H1 (cell line): ENCODE data around the gene CNIH3. TPM values are rescaled to one million over a fixed set of nuclear protein-coding genes. Genes with fewer than 3 reads are reported as not detected.

Experiments
- CTCF ChIA-PET: fragments of 300-600 bp; sonication (Branson Sonifier 250); formaldehyde crosslinking; loops from one replicate; lab custom pipeline; 2021; ENCODE audit not compliant: partially characterized antibody; lab: Charles Lee
- POLR2A ChIA-PET: fragments of 300-600 bp; sonication (Branson Sonifier 250); formaldehyde crosslinking; loops from one replicate; lab custom pipeline; 2021; ENCODE audit warnings: inconsistent platforms; ENCODE audit not compliant: partially characterized antibody; lab: Charles Lee
- DNase-seq, 2 experiments: peaks; one replicate each; pipeline versions ENCODE4 v3.0.0 to v3.0.0-alpha.2; 2010 to 2022; ENCODE audit warnings: low spot score in 2 of 2, low read depth in 1 of 2, mixed read lengths in 1 of 2
- FAIRE-seq: peaks from 2 replicates; lab custom pipeline; 2011; peaks lifted over from hg19 to GRCh38; lab: Jason Lieb, UNC
- H2AFZ ChIP-seq: 2 replicates; pipeline ENCODE4 v1.8.1; 2012; ENCODE audit warnings: low read length, inconsistent platforms
- H2AK5ac ChIP-seq: 2 replicates; pipeline ENCODE4 v1.6.1; 2013; ENCODE audit warnings: low read depth, low read length
- H2BK120ac ChIP-seq: replicated peaks from 2 replicates; pipeline ENCODE3; 2013; ENCODE audit warnings: low read depth, low read length, inconsistent platforms
- H2BK12ac ChIP-seq: 2 replicates; pipeline ENCODE4 v1.6.1; 2013; ENCODE audit warnings: low read depth, low read length
- H2BK15ac ChIP-seq: 2 replicates; pipeline ENCODE4 v1.6.1; 2013; ENCODE audit warnings: low read length
- H2BK20ac ChIP-seq: 2 replicates; pipeline ENCODE4 v1.6.1; 2013; ENCODE audit warnings: low read length
- H2BK5ac ChIP-seq: 2 replicates; pipeline ENCODE4 v1.6.1; 2013; ENCODE audit warnings: low read depth, low read length
- H3K14ac ChIP-seq: 2 replicates; pipeline ENCODE4 v1.6.1; 2013; ENCODE audit warnings: inconsistent platforms; ENCODE audit not compliant: insufficient read length
- H3K18ac ChIP-seq: 2 replicates; pipeline ENCODE4 v1.6.1; 2013; ENCODE audit warnings: low read length; ENCODE audit errors: extremely low read depth
- H3K23ac ChIP-seq: 2 replicates; pipeline ENCODE4 v1.6.1; 2013; ENCODE audit warnings: inconsistent platforms; ENCODE audit not compliant: insufficient read length
- H3K23me2 ChIP-seq: 2 replicates; pipeline ENCODE4 v1.6.1; 2013; ENCODE audit warnings: low read depth, low read length
- H3K27ac ChIP-seq: 2 replicates; pipeline ENCODE4 v1.6.1; 2011; ENCODE audit warnings: low read depth, low read length, inconsistent platforms
- H3K27me3 ChIP-seq, 4 experiments: replicated peaks in 1 of 4; 1 replicate in 1 of 4; 2 replicates in 3 of 4; pipeline versions ENCODE4 v1.6.1 to v1.8.1; 2011 to 2013; ENCODE audit warnings: low read length in 3 of 4, mild to moderate bottlenecking in 3 of 4, inconsistent platforms in 2 of 4, mixed read lengths in 2 of 4, moderate library complexity in 1 of 4; ENCODE audit not compliant: control insufficient read depth in 3 of 4, insufficient read depth in 3 of 4; ENCODE audit errors: extremely low read depth in 1 of 4
- H3K36me3 ChIP-seq, 4 experiments: 2 replicates each; pipeline versions ENCODE4 v1.6.1 to v1.8.1; 2011 to 2013; ENCODE audit warnings: mild to moderate bottlenecking in 4 of 4, low read length in 3 of 4, moderate library complexity in 2 of 4, control low read depth in 1 of 4, inconsistent platforms in 1 of 4; ENCODE audit not compliant: insufficient read depth in 4 of 4, control insufficient read depth in 2 of 4
- H3K4ac ChIP-seq: replicated peaks from 2 replicates; pipeline ENCODE3; 2013; ENCODE audit warnings: low read length, low read depth, mixed read lengths, inconsistent platforms; ENCODE audit not compliant: insufficient read length
- H3K4me1 ChIP-seq, 4 experiments: replicated peaks in 1 of 4; 1 replicate in 1 of 4; 2 replicates in 3 of 4; pipeline versions ENCODE4 v1.6.1 to v1.8.1; 2011 to 2013; ENCODE audit warnings: low read length in 3 of 4, inconsistent platforms in 2 of 4, mixed read lengths in 1 of 4; ENCODE audit not compliant: insufficient read depth in 4 of 4, control insufficient read depth in 3 of 4
- H3K4me2 ChIP-seq, 2 experiments: 2 replicates each; pipeline versions ENCODE4 v1.6.1 to v1.8.1; 2011 to 2013; ENCODE audit warnings: low read depth in 2 of 2, low read length in 2 of 2, control low read depth in 1 of 2, inconsistent platforms in 1 of 2, mild to moderate bottlenecking in 1 of 2; ENCODE audit not compliant: insufficient read depth in 1 of 2
- H3K4me3 ChIP-seq, 4 experiments: fragments of 200-600, 300-600 bp in 1 of 4; sonication (generic), shearing (Covaris generic), sonication (Bioruptor Twin) in 1 of 4; 2 replicates each; pipeline versions ENCODE4 v1.5.1 to v1.8.1; 2011 to 2016; ENCODE audit warnings: low read length in 4 of 4, low read depth in 3 of 4, control low read depth in 2 of 4, inconsistent platforms in 2 of 4, mild to moderate bottlenecking in 2 of 4, mixed read lengths in 1 of 4, moderate library complexity in 1 of 4; ENCODE audit not compliant: insufficient read depth in 2 of 4; ENCODE audit errors: extremely low read depth in 1 of 4
- H3K56ac ChIP-seq: replicated peaks from 2 replicates; pipeline ENCODE3; 2013; ENCODE audit warnings: low read depth, mild to moderate bottlenecking, mixed read lengths, low read length, inconsistent platforms; ENCODE audit not compliant: insufficient read length
- H3K79me1 ChIP-seq: 2 replicates; pipeline ENCODE4 v1.6.1; 2013; ENCODE audit warnings: low read depth, low read length, control low read depth
- H3K79me2 ChIP-seq, 2 experiments: 2 replicates each; pipeline versions ENCODE4 v1.6.1 to v1.8.1; 2012 to 2013; ENCODE audit warnings: low read length in 2 of 2, mild to moderate bottlenecking in 2 of 2, inconsistent platforms in 1 of 2; ENCODE audit not compliant: insufficient read depth in 2 of 2, control insufficient read depth in 1 of 2
- H3K9ac ChIP-seq, 4 experiments: replicated peaks in 1 of 4; 1 replicate in 1 of 4; 2 replicates in 3 of 4; pipeline versions ENCODE4 v1.6.1 to v1.8.1; 2011 to 2013; ENCODE audit warnings: low read depth in 3 of 4, low read length in 3 of 4, control low read depth in 2 of 4, mild to moderate bottlenecking in 2 of 4, moderate library complexity in 2 of 4, inconsistent platforms in 1 of 4; ENCODE audit errors: extremely low read depth in 1 of 4
- H3K9me3 ChIP-seq, 2 experiments: 2 replicates each; pipeline versions ENCODE4 v1.6.1 to v1.8.1; 2012 to 2013; ENCODE audit warnings: mild to moderate bottlenecking in 2 of 2, moderate library complexity in 2 of 2, control low read depth in 1 of 2, inconsistent platforms in 1 of 2, low read depth in 1 of 2, low read length in 1 of 2, mixed read lengths in 1 of 2; ENCODE audit not compliant: insufficient read depth in 2 of 2
- H4K20me1 ChIP-seq, 2 experiments: replicated peaks in 1 of 2; 2 replicates each; pipeline versions ENCODE3 to v1.8.1; 2011 to 2013; ENCODE audit warnings: inconsistent platforms in 2 of 2, low read length in 2 of 2, mild to moderate bottlenecking in 1 of 2; ENCODE audit not compliant: insufficient read depth in 2 of 2, control insufficient read depth in 1 of 2
- H4K5ac ChIP-seq: 2 replicates; pipeline ENCODE4 v1.6.1; 2013; ENCODE audit warnings: low read length, low read depth, mixed read lengths, inconsistent platforms; ENCODE audit not compliant: insufficient read length
- H4K8ac ChIP-seq: 2 replicates; pipeline ENCODE4 v1.8.0; 2013; ENCODE audit warnings: mild to moderate bottlenecking, moderate library complexity, low read length, inconsistent platforms; ENCODE audit not compliant: insufficient read depth; ENCODE audit errors: extremely low read depth
- H4K91ac ChIP-seq: replicated peaks from 2 replicates; pipeline ENCODE3; 2013; ENCODE audit warnings: low read length, mixed read lengths, inconsistent platforms; ENCODE audit not compliant: insufficient read length
- JUN ChIP-seq: IDR thresholded peaks from 2 replicates; pipeline ENCODE4 v1.6.1; 2011; ENCODE audit warnings: low read depth, mild to moderate bottlenecking, improper control_type of control experiment, low read length
- TCF12 ChIP-seq: IDR thresholded peaks from 2 replicates; pipeline ENCODE4 v1.6.1; 2011; ENCODE audit warnings: low read depth, mild to moderate bottlenecking, low read length
- WGBS, 2 experiments: shearing (Covaris generic) in 1 of 2; methylation state at CpG; one replicate each; pipeline versions ENCODE4 v1.1.6 to v1.1.7; 2013 to 2015; ENCODE audit warnings: low lambda C conversion rate in 2 of 2, mixed read lengths in 2 of 2, inconsistent platforms in 1 of 2, low coverage in 1 of 2, missing lambda C conversion rate in 1 of 2; ENCODE audit not compliant: insufficient replicate concordance in 2 of 2, insufficient coverage in 1 of 2, insufficient read length in 1 of 2; ENCODE audit errors: extremely low coverage in 1 of 2, missing lambda C conversion rate in 1 of 2; 5-methylcytosine and 5-hydroxymethylcytosine counted together
- polyA plus RNA-seq, 7 experiments: library from polyadenylated mRNA; depleted of rRNA in 3 of 7; stranded (reverse) in 5 of 7; unstranded in 2 of 7; fragments of >200 nt in 5 of 7; fragments of 200-250 nt in 2 of 7; gene quantifications; 1 replicate in 5 of 7; 2 replicates in 1 of 7; 4 replicates in 1 of 7; pipeline versions ENCODE4 v1.2.1 to v1.2.3, GENCODE V29; 2011 to 2013; ENCODE audit warnings: missing spikeins in 2 of 7, mixed read lengths in 2 of 7
- total RNA-seq: library from RNA; stranded (reverse); fragmentation: NEBNext Ultra II Directional; extraction: Animal tissue kit (Norgen Biotek cat#: 25700); gene quantifications from 2 replicates; pipeline ENCODE4 v1.2.1, GENCODE V29; 2021

Gene CNIH3
- total and polyA plus RNA-seq, 2 of the 8 experiments (the other 6 are each of a cell fraction or from before 2014, with no cell fraction given), result 3.7 to 5.6 TPM

DNA sequence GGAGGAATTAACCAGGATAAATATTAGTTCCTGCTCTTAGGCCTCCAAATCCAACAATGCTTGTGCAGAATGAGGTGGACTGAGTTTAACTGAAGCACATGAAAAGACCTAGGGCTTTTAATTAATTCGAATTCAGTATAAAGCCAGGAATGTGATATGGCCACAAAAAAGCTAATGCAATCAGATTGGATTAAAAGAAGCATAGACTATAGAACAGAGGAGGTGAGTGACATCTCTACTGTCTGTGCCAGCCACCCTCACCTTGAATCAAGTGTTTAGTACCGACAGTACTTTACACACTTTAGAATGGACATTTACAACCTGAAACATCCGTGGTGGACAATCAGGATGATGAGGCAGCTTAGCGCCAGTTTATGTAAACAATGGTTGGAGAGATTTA lies 62.1 kb downstream of the CNIH3 start:
- no peak for TF ChIP-seq TCF12
- TF ChIP-seq JUN, result no peak

More for the DNA sequence above, 62.1 kb downstream of the CNIH3 start:
- Histone ChIP-seq H3K23ac (no peak overlapping the region), H2AFZ (no peak overlapping the region), H3K9ac (no peak overlapping the region), H4K91ac (no peak overlapping the region), H3K4me1 (no peaks in the 10 kb centered on the region; a peak in 2 of 7 replicates), H3K18ac (no peak overlapping the region), H3K79me2 (no peaks in the 10 kb centered on the region), H2AK5ac (no peak overlapping the region), H3K9me3 (no peaks in the 10 kb centered on the region), H3K4ac (no peak overlapping the region), H2BK12ac (no peak overlapping the region), H3K14ac (no peak overlapping the region), H3K56ac (no peak overlapping the region), H2BK5ac (no peak overlapping the region), H3K4me2 (no peak overlapping the region), H2BK20ac (no peak overlapping the region), H4K20me1 (no peaks in the 10 kb centered on the region), H4K8ac (no peak overlapping the region), H3K23me2 (no peaks in the 10 kb centered on the region), H2BK15ac (no peak overlapping the region), H3K27ac (no peak overlapping the region), H4K5ac (no peak overlapping the region), H3K36me3 (no peaks in the 10 kb centered on the region), H3K4me3 (no peak overlapping the region), H3K27me3 (no peaks in the 10 kb centered on the region), H3K79me1 (no peaks in the 10 kb centered on the region), H2BK120ac (no peak overlapping the region)
- WGBS, 2 experiments, result 87% methylated on average over 4 of the region's 4 CpGs; no CpG with 5 or more reads in 1 of the 2 experiments
- POLR2A ChIA-PET, result interaction anchor here (1.6 kb wide), 1 partner anchor 24 kb away, joined by 4 read pairs; no protein-coding TSS in a partner anchor
- CTCF ChIA-PET, result interaction anchor here (1.0 to 3.3 kb wide), 9 partner anchors 21 to 195 kb away, joined by 3 to 8 read pairs (median 3); no protein-coding TSS in a partner anchor
- no peak for DNase-seq
- FAIRE-seq, result no peak
